Activated CD4-positive, alpha-beta memory T cell treated with anti-CD3 and anti-CD28 coated beads for 36 hours (primary cell): Measurements from ENCODE around the gene CADM2. TPM values are rescaled to one million over a fixed set of nuclear protein-coding genes. Genes with fewer than 3 reads are reported as not detected.
"Not testable (repeated sequence)": the region's sequence is repeated elsewhere in the genome, so short reads cannot be mapped to it uniquely, and the experiment has no call there.

ENCODE experiments used
- CTCF ChIA-PET: fragments of 350-600 bp; sonication (Branson Sonifier 250); formaldehyde crosslinking; loops from one replicate; lab custom pipeline; 2021; ENCODE audit warnings: antibody characterized with exemption, inconsistent platforms; lab: Charles Lee
- POLR2A ChIA-PET: fragments of 350-600 bp; sonication (Branson Sonifier 250); formaldehyde crosslinking; loops from one replicate; lab custom pipeline; 2021; ENCODE audit warnings: antibody characterized with exemption; lab: Charles Lee
- DNase-seq: peaks from one replicate; pipeline ENCODE4 v3.0.0-alpha.2; 2020
- H3K27ac Mint-ChIP-seq: one replicate; pipeline ENCODE4 v1.8.0; 2021; ENCODE audit warnings: mixed read lengths
- H3K27me3 Mint-ChIP-seq: one replicate; pipeline ENCODE4 v1.8.0; 2021; ENCODE audit warnings: mixed read lengths
- H3K36me3 Mint-ChIP-seq: one replicate; pipeline ENCODE4 v1.8.0; 2021; ENCODE audit warnings: mixed read lengths
- H3K4me1 Mint-ChIP-seq: one replicate; pipeline ENCODE4 v1.8.0; 2021; ENCODE audit warnings: low read depth, mixed read lengths
- H3K4me3 Mint-ChIP-seq: one replicate; pipeline ENCODE4 v1.8.0; 2021; ENCODE audit warnings: mild to moderate bottlenecking, mixed read lengths
- H3K9me3 Mint-ChIP-seq: one replicate; pipeline ENCODE4 v1.8.0; 2021; ENCODE audit warnings: mixed read lengths
- intact Hi-C: fragments of 100-400 bp; cut with micrococcal nuclease; formaldehyde crosslinking; loops from one replicate; pipeline ENCODE4 v1.15.1; 2023
- total RNA-seq, 2 experiments: library from RNA; stranded (reverse); gene quantifications; one replicate each; pipeline ENCODE4 v1.2.3, GENCODE V29; 2021

Gene CADM2
- total RNA-seq, 2 experiments from 2014 or later = not detected

DNA sequence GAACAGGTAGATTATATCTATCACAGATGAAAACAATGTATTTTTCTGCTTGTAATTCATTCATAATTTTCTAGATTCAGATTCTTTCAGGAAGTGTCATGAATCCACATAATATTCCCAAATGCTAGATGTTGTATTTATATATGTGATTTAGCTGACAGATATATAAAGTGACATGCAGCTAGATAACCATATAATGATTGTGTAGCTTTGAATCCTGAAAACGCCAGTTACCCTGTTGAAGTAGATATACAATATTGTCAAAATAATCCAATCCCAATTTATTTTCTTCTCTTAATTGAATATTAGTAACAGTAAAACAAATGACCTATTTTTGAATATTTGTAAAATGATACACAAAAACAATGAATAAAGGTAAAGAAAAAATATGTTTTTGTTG lies 738.4 kb downstream of the CADM2 start:
- Mint-ChIP-seq H3K27me3 (no peaks in the 10 kb centered on the region), H3K27ac (no peak overlapping the region), H3K4me3 (no peak overlapping the region), H3K4me1 (no peaks in the 10 kb centered on the region), H3K9me3 (peaks cover 18% of the 10 kb centered on the region), H3K36me3 (no peaks in the 10 kb centered on the region)
- ChIA-PET POLR2A (no interaction called here), CTCF (interaction anchor here (0.5 kb wide), 1 partner anchor 56 kb away, joined by 4 read pairs; no protein-coding TSS in a partner anchor)
- DNase-seq = no peak
- intact Hi-C loops = no loop called here

DNA sequence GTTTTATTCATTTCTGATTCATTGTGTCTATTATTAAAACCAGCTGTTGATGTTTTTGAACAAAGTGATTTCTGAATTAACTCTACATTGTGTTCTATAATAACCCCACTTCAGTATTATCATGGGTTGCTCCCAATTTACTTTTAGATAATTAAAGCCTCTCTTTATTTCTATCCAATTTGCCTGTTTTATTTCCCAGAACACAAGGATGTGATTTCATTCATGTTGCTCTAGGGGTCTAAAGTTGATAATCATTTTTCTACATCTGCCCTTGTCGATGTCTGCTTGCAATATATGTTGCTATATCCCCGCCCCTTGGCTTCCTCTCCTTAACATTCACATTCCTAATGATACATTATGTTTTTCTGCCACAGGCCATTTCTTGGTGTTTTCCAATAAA lies 747.3 kb downstream of the CADM2 start:
- Mint-ChIP-seq H3K27ac (no peak overlapping the region), H3K9me3 (peaks cover 14% of the 10 kb centered on the region), H3K36me3 (no peaks in the 10 kb centered on the region), H3K4me3 (no peak overlapping the region), H3K4me1 (no peaks in the 10 kb centered on the region), H3K27me3 (no peaks in the 10 kb centered on the region)
- ChIA-PET POLR2A (no interaction called here), CTCF (no interaction called here)
- no peak for DNase-seq
- intact Hi-C loops = no loop called here

DNA sequence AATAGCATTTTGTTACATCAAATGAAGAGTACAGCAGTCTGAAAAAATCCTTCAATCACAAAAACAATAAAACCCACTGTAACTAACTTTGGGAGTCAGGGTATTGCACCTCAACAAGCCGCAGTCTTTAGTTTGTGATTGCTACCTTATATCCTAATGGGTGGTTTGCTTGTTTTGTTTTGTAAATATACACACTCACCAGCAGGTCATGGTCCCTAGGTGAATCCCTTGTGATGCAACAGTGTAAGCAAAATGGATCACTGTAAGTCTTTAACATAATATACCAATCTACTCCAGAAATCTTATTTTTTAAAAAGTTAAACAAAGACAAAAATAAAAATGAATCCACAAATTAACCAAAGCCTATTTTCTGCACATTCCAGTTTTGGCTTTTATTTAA lies 749.5 kb downstream of the CADM2 start:
- DNase-seq, H3K27me3 Mint-ChIP-seq, H3K4me1 Mint-ChIP-seq, H3K27ac Mint-ChIP-seq, CTCF ChIA-PET, H3K36me3 Mint-ChIP-seq, H3K4me3 Mint-ChIP-seq, POLR2A ChIA-PET, intact Hi-C loops: not testable (repeated sequence)
- peaks cover 13% of the 10 kb centered on the region for H3K9me3 Mint-ChIP-seq

DNA sequence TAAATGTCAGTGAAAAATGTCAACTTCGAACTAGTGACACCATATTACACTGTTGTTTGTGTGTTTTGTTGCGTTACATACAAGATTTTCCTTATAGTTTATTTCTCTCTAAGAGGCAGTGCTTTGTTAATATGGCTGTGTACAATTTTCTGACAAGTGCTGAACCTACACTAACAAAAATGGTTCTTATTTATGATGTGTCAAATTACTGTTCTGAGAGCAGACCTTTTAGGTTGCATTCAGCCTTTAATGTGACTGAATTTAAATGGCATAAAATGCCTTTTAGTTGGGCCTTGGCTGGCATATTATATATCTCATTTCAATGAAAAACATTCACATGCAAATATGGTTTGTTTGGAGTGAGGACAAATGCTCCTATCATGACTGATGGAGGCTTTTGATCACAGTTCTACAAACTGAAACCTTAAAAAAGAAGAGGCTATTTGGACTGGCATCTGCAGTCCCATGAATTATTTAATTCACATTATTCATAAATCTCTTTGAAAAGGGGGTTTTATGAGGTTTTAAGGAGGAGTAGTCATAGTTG lies 750.6 kb downstream of the CADM2 start:
- Mint-ChIP-seq H3K36me3 (no peaks in the 10 kb centered on the region), H3K4me3 (no peak overlapping the region), H3K9me3 (peaks cover 7% of the 10 kb centered on the region), H3K27me3 (no peaks in the 10 kb centered on the region), H3K4me1 (no peaks in the 10 kb centered on the region), H3K27ac (no peak overlapping the region)
- ChIA-PET CTCF (no interaction called here), POLR2A (no interaction called here)
- DNase-seq = no peak
- intact Hi-C loops = no loop called here

DNA sequence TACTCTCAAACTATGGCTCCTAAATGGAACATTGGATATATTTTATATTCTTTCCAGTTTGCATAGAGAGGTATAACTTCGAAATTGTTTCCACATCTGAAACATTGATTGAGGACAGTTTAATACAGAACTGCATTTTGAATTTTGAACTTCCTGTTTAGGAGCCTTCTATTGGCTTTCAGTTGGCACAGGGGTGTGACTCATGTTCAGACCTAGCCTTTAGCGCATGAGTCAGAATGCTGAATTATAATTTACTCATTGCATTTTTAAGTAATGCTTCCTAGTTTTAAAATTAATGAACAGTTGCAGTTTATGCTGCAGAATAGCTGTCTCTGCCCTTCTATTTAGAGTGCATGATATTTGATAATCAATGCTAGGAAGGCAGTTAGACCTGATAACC lies 751.7 kb downstream of the CADM2 start:
- Mint-ChIP-seq H3K4me3 (no peak overlapping the region), H3K27ac (no peak overlapping the region), H3K4me1 (no peaks in the 10 kb centered on the region), H3K27me3 (no peaks in the 10 kb centered on the region), H3K9me3 (peaks cover 7% of the 10 kb centered on the region), H3K36me3 (no peaks in the 10 kb centered on the region)
- no peak for DNase-seq
- POLR2A ChIA-PET = no interaction called here
- intact Hi-C loops = no loop called here
- CTCF ChIA-PET = no interaction called here

DNA sequence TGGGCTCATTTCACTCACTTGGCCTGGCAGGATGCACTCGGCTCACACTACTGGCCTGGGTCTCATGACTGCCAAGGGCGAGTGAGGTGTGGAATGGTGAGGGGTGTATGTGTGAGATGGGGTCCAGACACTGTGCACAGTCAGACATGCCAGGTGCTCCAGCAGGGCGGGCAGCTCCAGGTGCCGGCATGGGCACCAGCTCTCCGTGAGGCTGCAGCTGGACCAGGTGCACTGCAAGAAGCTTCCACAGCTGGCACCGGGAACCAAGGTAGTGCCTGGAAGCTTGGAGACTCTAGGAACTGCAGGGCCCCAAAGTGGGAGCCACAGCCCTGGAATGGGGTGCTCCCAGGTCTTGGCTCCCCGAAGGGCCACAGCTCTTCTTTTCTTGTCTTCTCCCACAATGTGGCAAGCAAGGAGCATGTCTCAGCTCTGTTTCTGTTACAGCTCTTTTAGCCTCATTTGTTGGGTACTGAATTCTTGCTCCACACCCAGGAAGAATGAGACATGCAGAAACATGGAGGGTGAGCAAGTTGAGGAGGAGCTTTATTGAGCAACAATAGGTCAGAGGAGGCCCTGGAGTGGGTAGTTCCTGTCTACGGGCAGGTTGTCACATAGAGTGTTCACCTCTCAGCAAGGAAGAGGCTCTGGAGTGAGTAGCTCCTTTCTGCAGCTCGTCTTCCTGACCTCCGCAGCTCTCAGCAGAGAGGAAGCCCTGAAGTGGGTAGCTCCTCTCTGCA lies 762.8 kb downstream of the CADM2 start:
- no peak overlapping the region for H3K27ac Mint-ChIP-seq
- peaks cover 12% of the 10 kb centered on the region for H3K9me3 Mint-ChIP-seq
- intact Hi-C loops = no loop called here
- DNase-seq = no peak
- H3K4me1 Mint-ChIP-seq = no peaks in the 10 kb centered on the region
- CTCF ChIA-PET = no interaction called here
- no peak overlapping the region for H3K4me3 Mint-ChIP-seq
- no peaks in the 10 kb centered on the region for H3K27me3 Mint-ChIP-seq
- POLR2A ChIA-PET = no interaction called here
- no peaks in the 10 kb centered on the region for H3K36me3 Mint-ChIP-seq

DNA sequence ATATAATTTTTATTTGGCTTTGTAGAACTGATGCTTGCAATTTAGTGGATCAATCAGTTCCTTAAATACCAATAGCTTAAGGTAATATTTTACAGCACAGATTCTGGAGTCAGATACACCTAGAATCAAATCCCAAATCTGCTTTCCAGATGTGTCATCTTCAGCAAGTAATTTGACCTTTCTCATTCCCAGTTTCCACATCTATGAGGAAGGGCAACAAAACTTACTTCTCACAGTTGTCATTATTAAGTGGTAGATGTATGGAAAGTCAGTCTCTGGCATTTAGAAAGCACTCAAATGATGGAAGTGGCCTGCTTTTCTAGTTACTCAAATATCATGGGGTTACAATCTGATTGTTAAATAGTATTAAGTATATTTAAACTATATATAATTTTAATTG lies 767.0 kb downstream of the CADM2 start:
- no peaks in the 10 kb centered on the region for H3K27me3 Mint-ChIP-seq
- peaks cover 6% of the 10 kb centered on the region for H3K9me3 Mint-ChIP-seq
- ChIA-PET CTCF (no interaction called here), POLR2A (no interaction called here)
- DNase-seq = no peak
- intact Hi-C loops = no loop called here
- no peak overlapping the region for H3K4me3 Mint-ChIP-seq
- H3K36me3 Mint-ChIP-seq = no peaks in the 10 kb centered on the region
- no peak overlapping the region for H3K27ac Mint-ChIP-seq
- no peaks in the 10 kb centered on the region for H3K4me1 Mint-ChIP-seq

DNA sequence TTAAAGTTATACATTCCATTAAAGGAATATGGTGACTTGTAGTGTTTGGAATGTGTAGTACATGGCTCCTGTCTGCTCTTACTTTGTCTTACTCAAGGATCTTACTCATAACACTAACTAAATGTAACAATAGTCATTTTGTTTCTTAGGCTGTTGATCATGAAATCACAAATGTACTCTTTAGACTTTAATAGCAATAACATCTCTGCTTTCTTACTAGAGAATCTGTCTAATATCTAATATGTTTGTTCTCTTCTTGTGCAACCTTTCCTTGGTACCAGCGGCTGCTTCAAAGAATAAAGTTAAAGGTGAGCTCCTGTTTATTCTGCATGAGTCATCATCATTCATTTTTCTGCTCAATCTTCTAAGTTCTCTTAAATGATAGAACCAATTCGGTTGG lies 767.5 kb downstream of the CADM2 start:
- H3K4me1 Mint-ChIP-seq = no peaks in the 10 kb centered on the region
- CTCF ChIA-PET = no interaction called here
- H3K9me3 Mint-ChIP-seq = peaks cover 5% of the 10 kb centered on the region
- no peak overlapping the region for H3K4me3 Mint-ChIP-seq
- DNase-seq = no peak
- no peak overlapping the region for H3K27ac Mint-ChIP-seq
- POLR2A ChIA-PET = no interaction called here
- no peaks in the 10 kb centered on the region for H3K27me3 Mint-ChIP-seq
- intact Hi-C loops = no loop called here
- no peaks in the 10 kb centered on the region for H3K36me3 Mint-ChIP-seq

DNA sequence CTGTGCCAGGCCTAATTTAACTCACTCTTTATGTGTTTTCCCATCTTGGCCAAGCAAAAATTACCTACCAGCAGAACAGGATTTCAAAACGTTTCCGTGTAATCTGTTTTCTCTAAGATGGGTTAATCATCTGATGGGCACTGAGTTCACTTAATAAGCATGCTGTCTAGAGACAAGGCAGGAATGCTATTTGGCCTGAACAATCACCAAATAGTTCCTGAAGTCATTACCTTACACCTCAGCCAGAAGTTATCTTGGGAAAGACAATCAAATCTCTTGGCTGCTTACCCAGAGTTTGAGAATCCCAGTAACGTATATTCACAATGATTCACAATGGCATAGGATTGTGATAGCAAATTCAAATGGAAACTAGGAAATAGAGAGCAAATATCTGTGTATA lies 779.1 kb downstream of the CADM2 start:
- ChIA-PET POLR2A (no interaction called here), CTCF (no interaction called here)
- Mint-ChIP-seq H3K36me3 (no peaks in the 10 kb centered on the region), H3K4me3 (no peak overlapping the region), H3K9me3 (peaks cover 11% of the 10 kb centered on the region), H3K4me1 (no peaks in the 10 kb centered on the region), H3K27ac (no peak overlapping the region), H3K27me3 (no peaks in the 10 kb centered on the region)
- DNase-seq = no peak
- intact Hi-C loops = no loop called here

DNA sequence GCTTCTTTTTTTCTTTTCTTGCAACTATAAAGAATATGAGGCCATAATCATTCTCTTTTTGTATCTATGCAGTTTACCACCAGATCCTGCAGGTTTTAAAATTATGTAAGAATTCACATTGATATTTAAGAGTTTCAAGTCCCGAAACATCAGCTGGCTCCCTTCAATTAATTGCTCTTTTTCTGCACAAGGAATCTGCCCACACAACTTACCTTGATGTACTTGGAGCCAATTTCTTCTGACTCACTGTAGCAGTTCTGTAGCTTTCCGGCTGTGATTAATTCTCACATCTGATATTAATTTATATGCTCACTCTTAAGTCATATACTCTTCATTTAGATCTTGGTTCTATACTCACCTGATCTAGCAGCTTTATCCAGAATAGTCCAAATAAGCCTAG lies 781.8 kb downstream of the CADM2 start:
- no peaks in the 10 kb centered on the region for H3K27me3 Mint-ChIP-seq
- no peaks in the 10 kb centered on the region for H3K36me3 Mint-ChIP-seq
- POLR2A ChIA-PET = no interaction called here
- H3K4me3 Mint-ChIP-seq = no peak overlapping the region
- H3K4me1 Mint-ChIP-seq = no peaks in the 10 kb centered on the region
- no peak overlapping the region for H3K27ac Mint-ChIP-seq
- no peak for DNase-seq
- intact Hi-C loops = no loop called here
- peaks cover 11% of the 10 kb centered on the region for H3K9me3 Mint-ChIP-seq
- CTCF ChIA-PET = no interaction called here

DNA sequence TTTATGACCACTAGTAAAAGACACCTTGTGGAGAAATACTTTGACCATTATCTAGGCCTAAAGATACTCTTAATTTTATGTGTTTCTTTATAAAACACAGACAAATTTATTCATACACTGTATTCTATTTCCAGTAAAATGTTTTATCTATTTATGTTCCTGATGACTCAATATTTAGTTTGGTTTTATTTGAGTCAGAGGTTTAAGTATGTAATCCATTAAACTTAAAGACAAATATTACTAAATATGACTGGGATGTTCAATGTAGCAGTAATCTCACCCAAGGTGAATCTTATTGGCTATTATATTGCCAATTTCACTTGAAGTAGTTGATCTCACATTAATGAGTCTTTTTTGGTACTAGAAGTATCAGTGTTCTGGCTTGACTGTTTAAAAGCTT lies 799.7 kb downstream of the CADM2 start:
- H3K9me3 Mint-ChIP-seq = peaks cover 11% of the 10 kb centered on the region
- H3K27me3 Mint-ChIP-seq = no peaks in the 10 kb centered on the region
- no peaks in the 10 kb centered on the region for H3K36me3 Mint-ChIP-seq
- ChIA-PET CTCF (no interaction called here), POLR2A (no interaction called here)
- H3K4me1 Mint-ChIP-seq = no peaks in the 10 kb centered on the region
- H3K4me3 Mint-ChIP-seq = no peak overlapping the region
- intact Hi-C loops = no loop called here
- DNase-seq = no peak
- no peak overlapping the region for H3K27ac Mint-ChIP-seq

DNA sequence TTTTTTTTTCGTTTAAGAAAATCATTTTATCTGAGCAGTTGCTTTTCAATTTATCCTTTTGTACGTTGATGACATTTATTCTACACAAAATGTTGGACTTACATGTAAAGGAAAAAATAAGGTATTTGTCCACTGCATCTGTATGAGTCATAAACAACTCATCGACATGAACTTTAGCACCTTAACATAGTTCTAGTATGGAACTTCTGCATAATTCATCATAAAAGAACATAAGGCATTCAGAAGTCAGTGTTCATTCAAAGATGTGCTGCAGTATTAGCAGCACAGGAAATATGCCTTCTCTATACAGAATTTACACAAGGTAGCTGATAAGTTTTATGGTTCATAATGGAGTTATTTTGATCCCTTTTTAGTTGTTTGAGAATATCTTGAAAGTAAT lies 801.6 kb downstream of the CADM2 start:
- ChIA-PET POLR2A (no interaction called here), CTCF (no interaction called here)
- H3K36me3 Mint-ChIP-seq = no peaks in the 10 kb centered on the region
- H3K27me3 Mint-ChIP-seq = no peaks in the 10 kb centered on the region
- H3K27ac Mint-ChIP-seq = no peak overlapping the region
- H3K4me3 Mint-ChIP-seq = no peak overlapping the region
- intact Hi-C loops = no loop called here
- no peaks in the 10 kb centered on the region for H3K4me1 Mint-ChIP-seq
- H3K9me3 Mint-ChIP-seq = peaks cover 8% of the 10 kb centered on the region
- DNase-seq = no peak

DNA sequence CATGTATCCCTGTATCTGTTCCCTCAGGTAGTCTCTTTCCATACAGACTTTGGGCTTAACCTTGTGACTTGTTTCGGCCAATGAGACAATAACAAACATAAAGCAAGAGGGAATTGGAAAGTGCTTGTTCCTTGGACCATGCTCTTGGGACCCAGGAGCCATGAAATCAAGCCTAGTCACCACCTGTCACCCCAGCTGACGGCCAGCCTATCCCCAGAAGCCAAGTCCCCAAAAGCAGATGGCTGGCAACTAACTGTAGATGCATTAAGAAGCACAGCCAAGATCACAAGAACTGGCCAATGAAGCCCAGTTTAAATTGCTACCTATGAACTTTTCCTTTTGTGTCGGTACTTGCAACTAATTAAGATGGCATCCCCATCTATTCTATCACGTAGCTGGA lies 822.0 kb downstream of the CADM2 start:
- POLR2A ChIA-PET = no interaction called here
- H3K27ac Mint-ChIP-seq = no peak overlapping the region

More for the DNA sequence above, 822.0 kb downstream of the CADM2 start:
- CTCF ChIA-PET = no interaction called here
- no peaks in the 10 kb centered on the region for H3K4me1 Mint-ChIP-seq
- intact Hi-C loops = no loop called here
- peaks cover 7% of the 10 kb centered on the region for H3K9me3 Mint-ChIP-seq
- no peaks in the 10 kb centered on the region for H3K36me3 Mint-ChIP-seq
- H3K4me3 Mint-ChIP-seq = no peak overlapping the region
- DNase-seq = no peak
- H3K27me3 Mint-ChIP-seq = no peaks in the 10 kb centered on the region
